Measurements from ENCODE around the gene PAFAH1B2. TPM values are rescaled to one million over a fixed set of nuclear protein-coding genes. Genes with fewer than 3 reads are reported as not detected.

PAFAH1B2 gene
- total RNA-seq, 1 donor from 2014 or later = 134 TPM

GRCh38 chr11:117225553-117226170, 81.6 kb downstream of the PAFAH1B2 start:
- Mint-ChIP-seq H3K27ac (ENCODE audit: unreplicated experiment) (no peak overlapping the region), H3K4me3 (no peak overlapping the region), H3K36me3 (ENCODE audit: low read depth) (peaks cover 2% of the 10 kb centered on the region), H3K4me1 (peaks cover 32% of the 10 kb centered on the region), H3K27me3 (ENCODE audit: low read depth) (no peaks in the 10 kb centered on the region), H3K9me3 (no peaks in the 10 kb centered on the region)
- no peak for TF ChIP-seq CTCF (conservative IDR thresholded peaks at IDR 0.05)
- no peak for DNase-seq (ENCODE audit: low read depth, low spot score)

Other genes starting within 250 kb of the PAFAH1B2 start
- 39.7 and 40.1 TPM in 2 replicates for gene SIK3, start 45.9 kb upstream of the PAFAH1B2 start, total RNA-seq
- gene SIDT2, start 34.5 kb downstream of the PAFAH1B2 start, total RNA-seq = 33.5 and 37.6 TPM in 2 replicates
- gene TAGLN, start 55.1 kb downstream of the PAFAH1B2 start, total RNA-seq = 6.4 and 7.7 TPM in 2 replicates
- 49.7 and 53.1 TPM in 2 replicates for gene PCSK7, start 87.8 kb downstream of the PAFAH1B2 start, total RNA-seq
- 47.2 and 47.5 TPM in 2 replicates for gene RNF214, start 88.4 kb downstream of the PAFAH1B2 start, total RNA-seq
- 17.6 and 18.1 TPM in 2 replicates for gene BACE1-AS, start 147.1 kb downstream of the PAFAH1B2 start, total RNA-seq
- gene BACE1, start 172.0 kb downstream of the PAFAH1B2 start, total RNA-seq = 30.4 and 30.7 TPM in 2 replicates
- gene CEP164, start 183.6 kb downstream of the PAFAH1B2 start, total RNA-seq = 41.2 and 42.8 TPM in 2 replicates